Measurements from ENCODE around the gene ATP11A.

The ATP11A gene

DNA sequence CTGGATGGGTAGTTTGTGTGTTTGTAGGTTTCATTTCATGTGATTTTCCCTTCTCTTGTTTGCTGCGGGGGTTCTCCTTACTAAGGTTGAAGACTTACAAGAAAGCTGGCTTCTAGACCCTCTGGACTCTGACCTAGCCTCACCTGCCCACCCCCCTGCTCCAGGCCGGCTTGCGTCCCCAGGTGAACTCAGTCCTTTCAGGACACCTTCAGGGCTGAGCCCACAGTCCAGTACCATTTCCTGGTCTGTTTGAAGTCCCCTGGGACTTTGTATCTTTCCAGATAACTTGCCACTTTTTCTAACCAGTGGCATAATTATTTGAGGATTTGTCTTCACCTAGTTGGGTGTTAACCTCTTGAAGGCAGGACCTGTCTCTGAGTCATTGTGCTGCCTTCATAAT is 227.9 kb downstream of the ATP11A start:
- no peak for DNase-seq

DNA sequence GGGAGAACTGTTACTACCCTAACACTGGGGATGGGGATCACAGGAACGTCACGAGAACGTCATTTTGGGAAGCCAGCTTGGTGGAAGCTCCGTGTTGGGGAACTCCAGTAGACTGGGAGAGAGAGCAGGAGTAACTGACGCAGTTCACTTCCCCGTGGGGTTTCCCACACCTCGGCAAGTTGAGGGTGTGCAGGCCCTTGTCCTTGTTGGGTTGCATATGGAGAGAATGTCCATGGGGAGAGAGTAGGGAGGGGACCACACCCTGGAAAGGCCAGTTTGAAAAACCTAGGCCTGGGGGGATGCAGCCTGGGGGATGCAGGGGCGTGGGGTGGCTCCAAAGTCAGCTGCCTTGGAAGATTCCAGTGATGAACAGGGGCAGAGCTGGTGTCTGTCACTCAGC is 228.4 kb downstream of the ATP11A start:
- no peak for DNase-seq

DNA sequence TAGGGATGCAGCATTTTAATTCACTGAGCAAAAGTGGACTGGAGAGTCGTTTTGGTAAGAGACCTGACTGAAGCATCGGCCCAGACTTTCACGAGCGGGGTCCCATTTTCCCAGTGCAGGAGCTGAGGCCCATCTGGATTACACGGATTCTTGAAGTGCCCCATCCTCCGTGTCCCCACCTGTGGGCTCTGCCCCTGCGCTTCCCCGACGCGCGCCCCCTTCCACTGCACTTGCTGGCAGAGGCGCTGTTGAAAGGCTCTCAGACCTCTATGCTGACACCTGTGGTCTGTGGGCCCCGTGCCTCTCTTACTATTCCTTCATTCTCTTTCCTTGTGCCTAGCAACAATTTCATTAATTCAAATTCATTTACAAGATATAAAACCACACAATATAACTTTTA is 228.9 kb downstream of the ATP11A start:
- DNase-seq, result no peak

DNA sequence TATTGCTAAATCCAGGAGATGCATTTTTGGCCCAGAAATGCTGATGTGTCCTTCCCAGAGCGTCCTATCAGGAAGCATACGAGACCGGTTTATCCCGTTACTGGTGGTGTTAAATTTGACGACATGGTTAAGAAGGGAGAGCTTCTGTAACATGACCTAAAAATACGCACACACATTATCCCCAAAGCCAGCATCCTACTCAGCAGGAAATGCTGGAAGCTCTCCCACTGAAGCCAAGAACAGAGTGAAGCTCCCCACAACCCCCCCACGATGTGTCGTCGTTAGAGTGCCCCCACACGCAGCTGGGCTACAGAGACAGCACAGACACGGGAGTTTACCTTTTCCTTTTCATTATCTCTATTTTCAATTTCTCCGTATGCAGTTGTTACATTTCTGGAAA is 234.1 kb downstream of the ATP11A start:
- no peak for DNase-seq

DNA sequence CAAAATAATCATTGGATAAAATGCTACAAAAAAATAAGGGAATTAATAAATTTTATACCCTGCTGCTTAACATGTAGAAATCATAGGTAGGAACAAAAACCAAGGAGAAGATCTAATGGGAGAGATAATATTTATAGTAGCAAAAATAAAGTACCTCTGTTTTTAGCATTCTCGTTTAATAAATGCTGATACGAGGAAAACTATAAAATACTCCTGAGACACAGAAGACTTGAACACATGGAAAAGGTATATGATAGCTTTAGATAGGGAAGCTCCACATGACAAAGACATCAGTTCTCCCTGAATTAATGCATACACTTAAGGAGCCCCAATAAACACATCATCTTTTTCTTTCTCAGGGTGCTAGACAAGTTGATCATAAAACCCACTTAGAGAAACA is 234.5 kb downstream of the ATP11A start:
- no peak for DNase-seq

DNA sequence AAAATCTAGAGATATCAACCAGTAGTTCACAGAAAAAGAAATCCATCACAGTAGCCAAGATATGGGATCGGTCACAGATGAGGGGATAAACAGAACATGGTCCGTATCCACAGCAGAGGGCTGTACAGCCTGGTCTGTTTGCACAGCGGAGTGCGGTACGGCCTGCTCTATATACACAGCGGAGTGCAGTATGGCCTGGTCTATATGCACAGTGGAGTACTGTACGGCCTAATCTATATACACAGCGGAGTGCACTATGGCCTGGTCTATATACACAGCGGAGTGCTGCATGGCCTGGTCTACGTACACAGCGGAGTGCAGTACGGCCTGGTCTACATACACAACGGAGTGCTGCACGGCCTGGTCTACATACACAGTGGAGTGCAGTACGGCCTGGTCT is 236.2 kb downstream of the ATP11A start:
- DNase-seq, result no peak

DNA sequence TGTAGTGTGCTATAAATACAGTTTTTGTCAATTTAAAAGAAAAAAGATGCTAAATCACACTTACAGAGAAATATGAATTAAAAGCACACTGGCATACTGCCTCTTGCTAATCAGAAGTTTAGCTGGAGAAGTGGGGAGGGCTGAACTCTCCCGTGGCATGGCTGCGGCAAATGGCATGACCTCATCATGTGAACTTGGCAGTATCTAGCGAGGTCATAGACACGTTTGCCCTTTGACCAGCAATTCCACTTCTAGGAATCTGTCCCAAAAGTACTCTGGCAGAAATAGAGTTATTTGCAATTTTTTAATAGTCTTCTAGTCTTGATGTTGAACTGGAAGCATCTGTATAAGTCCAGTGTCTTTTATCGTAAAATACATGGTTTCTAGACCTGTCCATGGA is 237.2 kb downstream of the ATP11A start:
- no peak for DNase-seq

DNA sequence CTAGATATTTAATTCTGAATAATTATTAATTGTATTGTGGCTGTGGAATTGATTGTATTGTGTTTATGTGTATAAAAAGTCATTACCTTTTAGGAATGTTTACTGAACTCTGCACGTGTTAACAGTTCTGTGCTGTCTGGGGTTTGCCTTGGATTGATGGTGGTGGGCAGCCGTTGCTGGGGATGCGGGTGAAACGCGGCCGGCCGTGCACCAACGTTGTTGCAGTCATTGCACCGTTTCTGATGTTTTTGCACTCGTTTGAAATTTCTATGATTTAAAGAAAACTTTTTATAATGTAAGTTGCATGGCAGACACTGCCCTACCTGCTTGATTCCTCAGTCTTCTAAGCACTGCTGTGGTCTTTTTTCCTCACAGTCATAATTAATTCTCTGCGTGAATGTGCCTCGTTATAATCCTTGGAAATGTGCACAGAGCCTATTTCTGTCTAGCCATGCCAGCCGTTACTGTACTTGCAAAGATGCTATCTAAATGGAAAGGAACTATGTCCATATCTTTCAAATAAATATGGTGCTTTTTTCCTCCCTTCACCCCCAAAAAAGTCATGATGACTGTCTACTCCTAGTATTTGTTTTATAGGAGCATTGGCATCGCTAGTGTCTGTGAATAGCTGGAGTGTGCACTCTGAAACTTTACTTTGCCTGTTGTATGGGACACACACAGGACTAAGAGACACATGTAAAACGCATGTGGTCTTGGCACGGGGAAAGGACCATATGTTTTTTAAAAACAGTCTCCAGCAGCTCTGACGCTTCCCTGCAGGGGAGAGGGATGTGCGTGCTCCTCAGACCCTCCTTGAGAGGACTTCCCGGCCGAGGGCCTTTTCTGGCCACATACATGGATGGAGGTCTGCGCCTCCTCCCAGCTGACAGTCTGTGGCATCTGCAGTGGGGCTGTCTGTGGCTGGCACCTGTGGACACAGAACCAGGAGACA is 238.5 kb downstream of the ATP11A start:
- no peak for DNase-seq

DNA sequence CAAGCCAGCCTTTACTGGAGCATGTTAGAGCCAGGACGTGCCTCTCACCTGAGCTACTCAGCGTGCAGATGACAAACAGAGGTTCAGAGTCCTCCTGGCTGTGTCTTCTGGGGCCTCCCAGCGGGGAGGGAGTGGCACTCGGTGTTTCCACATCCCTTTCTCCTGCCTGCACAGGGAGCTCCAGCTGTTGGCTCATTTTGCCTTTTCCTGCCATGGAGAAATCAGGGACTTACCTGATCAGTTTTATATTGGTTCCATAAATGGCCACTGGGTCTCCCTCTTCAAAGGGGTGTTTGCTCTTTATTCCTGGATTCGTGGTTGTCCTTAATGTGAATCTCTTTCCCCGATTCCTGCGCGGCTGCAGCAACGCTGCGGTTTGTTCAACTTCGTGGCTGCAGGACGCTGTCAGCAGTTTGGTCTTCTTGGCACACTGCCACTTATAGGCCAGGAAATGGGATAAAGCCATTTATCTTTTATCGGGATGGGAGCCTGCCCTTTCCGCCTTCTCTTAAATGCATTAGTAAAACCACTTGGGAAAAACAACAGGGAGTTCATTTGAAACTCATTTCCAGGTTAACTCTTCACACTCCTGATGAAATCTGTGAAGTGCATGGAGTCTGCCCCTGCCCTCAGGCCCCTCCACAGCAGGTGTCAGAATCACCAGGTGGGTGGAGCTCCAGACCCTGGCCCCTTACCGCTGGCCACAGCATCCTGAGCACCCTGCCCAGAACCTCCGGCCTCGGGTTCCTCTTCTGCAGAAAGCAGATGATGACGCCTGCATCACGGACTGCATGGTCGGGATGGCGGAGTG is 239.3 kb downstream of the ATP11A start:
- no peak for DNase-seq

DNA sequence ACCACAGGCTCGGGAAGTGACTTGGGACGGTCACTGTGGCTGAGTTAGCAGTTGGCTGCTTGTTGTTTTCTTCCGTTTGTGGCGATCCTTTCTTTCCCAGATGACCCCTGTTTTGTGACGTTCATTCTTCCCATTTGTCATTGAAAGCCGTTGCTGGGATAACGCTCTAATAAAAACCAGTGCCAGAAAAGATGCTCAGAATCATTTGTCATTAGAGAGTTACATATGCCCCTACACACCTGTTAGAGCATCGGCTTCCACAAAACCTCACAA is 239.9 kb downstream of the ATP11A start:
- no peak for DNase-seq

DNA sequence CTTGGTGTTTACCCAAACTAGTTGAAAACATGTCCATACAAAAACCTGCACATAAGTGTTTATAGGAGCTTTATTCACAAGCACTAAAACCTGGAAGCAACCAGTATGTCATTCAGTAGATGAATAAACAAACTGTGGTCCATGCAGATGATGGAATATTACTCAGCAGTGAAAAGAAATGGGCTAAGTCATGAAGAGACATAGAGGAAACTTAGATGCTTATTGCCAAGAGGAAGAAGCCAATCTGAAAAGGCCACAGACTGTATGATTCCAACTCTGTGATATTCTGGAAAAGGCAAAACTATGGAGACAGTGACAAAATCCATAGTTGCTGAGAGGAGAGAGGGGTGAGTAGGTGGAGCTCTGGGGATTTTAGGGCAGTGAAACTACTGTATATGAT is 240.4 kb downstream of the ATP11A start:
- no peak for DNase-seq

DNA sequence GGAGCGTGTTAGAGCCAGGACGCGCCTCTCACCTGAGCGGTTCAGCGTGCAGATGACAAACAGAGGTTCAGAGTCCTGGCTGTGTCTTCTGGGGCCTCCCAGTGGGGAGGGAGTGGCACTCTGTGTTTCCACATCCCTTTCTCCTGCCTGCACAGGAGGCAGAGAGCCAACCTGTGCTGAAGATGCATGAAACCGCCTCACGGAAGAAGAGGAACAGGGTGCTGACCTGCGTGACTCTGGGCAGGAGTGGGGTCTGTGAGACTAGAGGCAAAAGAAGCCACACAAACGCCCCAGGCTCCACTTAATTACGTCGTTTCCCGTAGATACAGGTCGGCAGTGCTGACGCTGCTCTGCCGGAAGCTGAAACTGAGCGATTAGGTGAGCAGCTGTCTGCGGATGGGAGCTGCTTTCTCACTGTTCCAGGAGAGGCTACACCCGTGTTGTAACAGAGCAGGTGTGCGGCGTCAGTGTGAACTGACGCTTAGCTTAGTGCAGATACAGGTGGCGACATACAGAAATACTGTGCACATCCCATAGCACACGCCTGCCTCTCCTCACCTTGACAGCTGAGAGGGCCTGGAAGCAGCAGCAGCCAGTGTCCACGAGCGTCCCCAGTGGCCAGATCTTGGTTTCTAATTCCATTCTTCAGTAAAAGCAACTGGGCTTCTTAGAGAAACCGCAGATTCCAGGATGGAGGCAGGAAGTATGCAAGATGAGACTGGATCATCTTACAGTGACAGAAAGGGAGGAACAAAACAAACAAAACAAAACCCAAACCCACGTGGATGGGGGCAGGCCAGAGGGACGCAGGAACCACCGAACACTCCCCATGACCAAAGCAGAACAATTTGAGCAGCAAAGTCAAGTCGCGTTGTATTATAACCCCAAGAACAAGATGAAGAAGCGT is 241.4 kb downstream of the ATP11A start:
- peak; percentile 2 for DNase-seq

DNA sequence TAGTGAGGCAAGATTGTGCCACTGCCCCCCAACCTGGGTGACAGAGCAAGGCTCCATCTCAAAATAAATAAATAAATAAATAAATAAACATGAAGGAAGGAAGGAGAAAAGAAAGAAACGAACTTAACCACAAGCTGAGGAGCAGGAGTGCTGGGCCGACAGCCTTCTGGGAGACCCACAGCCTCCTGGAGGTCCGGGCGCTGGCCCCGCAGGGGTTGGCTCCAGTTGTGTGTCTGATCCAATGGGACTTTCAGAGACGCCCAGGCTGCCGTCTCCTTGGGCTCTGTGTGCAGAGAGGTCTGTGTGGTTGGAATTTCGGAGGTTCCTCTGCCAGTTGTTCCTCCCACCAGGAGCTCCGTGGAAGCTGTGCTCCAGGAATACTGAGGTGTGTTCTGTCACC is 243.1 kb downstream of the ATP11A start:
- DNase-seq, result no peak

DNA sequence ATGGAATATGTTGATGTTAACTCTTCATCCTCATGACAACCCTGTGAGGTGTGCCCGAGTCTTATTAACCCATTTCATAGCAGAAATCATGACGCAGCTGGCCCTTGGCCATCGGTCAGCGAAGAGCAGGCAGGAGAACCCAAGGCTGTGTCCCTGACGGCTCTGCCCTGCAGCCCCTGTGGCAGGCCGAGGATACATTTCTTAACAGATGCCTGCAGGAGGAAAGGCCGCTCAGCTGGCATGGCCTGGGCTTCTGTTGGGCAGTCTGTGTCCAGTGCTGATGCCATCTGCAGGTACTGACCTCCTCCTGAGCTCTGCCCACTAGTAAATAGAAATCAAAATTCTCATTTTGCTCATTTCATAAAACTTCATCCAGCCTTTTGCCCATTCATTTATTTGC is 243.8 kb downstream of the ATP11A start:
- no peak for DNase-seq

DNA sequence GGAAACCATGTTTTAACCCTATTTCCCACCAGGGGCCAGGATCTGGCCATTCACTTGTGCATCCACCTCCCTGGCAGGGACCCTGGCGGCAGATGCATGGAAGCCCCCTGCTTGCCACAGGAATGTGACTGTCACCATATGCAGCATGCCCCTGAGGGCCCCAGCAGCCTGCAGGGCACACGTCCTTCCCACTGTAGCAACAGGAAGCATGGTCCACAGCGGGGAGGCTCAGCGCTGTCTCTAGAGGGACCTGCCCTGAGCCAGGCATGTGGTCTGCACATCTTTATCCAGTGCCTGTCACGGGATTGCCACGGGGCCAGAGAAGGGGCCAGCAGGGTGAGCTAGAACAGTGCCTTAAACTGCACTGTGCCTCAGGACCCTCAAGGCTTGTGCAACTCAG is 244.2 kb downstream of the ATP11A start:
- DNase-seq, result no peak
